HCT116 (cell line): ENCODE data around the gene FAM43B. TPM values are rescaled to one million over a fixed set of nuclear protein-coding genes. Genes with fewer than 3 reads are reported as not detected.
A peak's percentile ranks its signal among the peaks of the same experiment; 100 is the strongest.

Experiments used
- ATAC-seq: fragments of 200-7000 bp; cut with Tn5 transposase; 2 replicates; pipeline ENCODE4 v1.9.1; 2020; ENCODE audit warnings: mild to moderate bottlenecking, moderate library complexity
- BruUV-seq: library from RNA; stranded (reverse); fragments of 400-500 nt; replicated peaks from 2 replicates; lab custom pipeline; 2021; lab: Mats Ljungman, UMichigan
- CTCF ChIA-PET: fragments of 300-600 bp; sonication (Branson Sonifier 250); formaldehyde crosslinking; loops from one replicate; lab custom pipeline; 2021; ENCODE audit warnings: antibody characterized with exemption; lab: Charles Lee
- POLR2A ChIA-PET: fragments of 300-600, 350-600 bp; sonication (Branson Sonifier 250); formaldehyde crosslinking; loops from one replicate; lab custom pipeline; 2021; ENCODE audit warnings: antibody characterized with exemption; lab: Charles Lee
- RAD21 ChIA-PET, 2 experiments: fragments of 300-600 bp; sonication (Branson Sonifier 250); formaldehyde crosslinking; loops; one replicate each; lab custom pipeline; 2023; ENCODE audit warnings: low total read pairs in 2 of 2; ENCODE audit not compliant: uncharacterized antibody in 2 of 2, unreplicated experiment in 2 of 2, low non-redundant PET in 1 of 2; lab: Charles Lee
- DNase-seq: peaks from one replicate; pipeline ENCODE4 v3.0.0-alpha.2; 2010; ENCODE audit warnings: low read depth, low spot score
- H2AFZ ChIP-seq: fragments of 200-600 bp; shearing (Covaris generic), sonication (generic); 2 replicates; pipeline ENCODE4 v1.6.1; 2017; ENCODE audit warnings: low read depth, mixed run types, mixed read lengths, antibody characterized with exemption, low read length; ENCODE audit not compliant: poor library complexity, severe bottlenecking
- H3K27ac ChIP-seq: 2 replicates; pipeline ENCODE4 v1.5.1; 2012; ENCODE audit warnings: low read depth, low read length
- H3K27me3 ChIP-seq: fragments of 200-600 bp; sonication (generic); 2 replicates; pipeline ENCODE4 v1.6.1; 2016; ENCODE audit warnings: mixed run types, low read length, mixed read lengths; ENCODE audit not compliant: insufficient read depth
- H3K36me3 ChIP-seq, 2 experiments: fragments of 200-500 bp in 1 of 2; fragments of 200-600 bp in 1 of 2; sonication (Bioruptor generic) in 1 of 2; sonication (generic) in 1 of 2; 2 replicates each; pipeline versions ENCODE4 v1.5.1 to v1.6.1; 2014 to 2016; ENCODE audit warnings: low read length in 2 of 2, inconsistent platforms in 1 of 2, mixed read lengths in 1 of 2, mixed run types in 1 of 2; ENCODE audit not compliant: insufficient read depth in 2 of 2, control insufficient read depth in 1 of 2
- H3K4me1 ChIP-seq, 2 experiments: fragments of 200-600 bp in 1 of 2; sonication (generic) in 1 of 2; 2 replicates each; pipeline versions ENCODE4 v1.5.1 to v1.6.1; 2012 to 2017; ENCODE audit warnings: low read length in 2 of 2, inconsistent platforms in 1 of 2, mild to moderate bottlenecking in 1 of 2, mixed read lengths in 1 of 2, mixed run types in 1 of 2, moderate library complexity in 1 of 2; ENCODE audit not compliant: insufficient read depth in 2 of 2, control insufficient read depth in 1 of 2
- H3K4me2 ChIP-seq: fragments of 200-600 bp; sonication (generic); 2 replicates; pipeline ENCODE4 v1.6.1; 2017; ENCODE audit warnings: mixed run types, low read length, mixed read lengths
- H3K4me3 ChIP-seq, 2 experiments: fragments of 200-600 bp in 1 of 2; sonication (generic) in 1 of 2; replicated peaks in 1 of 2; 2 replicates each; pipeline ENCODE4 v1.5.1; 2011 to 2016; ENCODE audit warnings: low read length in 2 of 2, control low read depth in 1 of 2, low read depth in 1 of 2, mild to moderate bottlenecking in 1 of 2, mixed read lengths in 1 of 2, mixed run types in 1 of 2
- H3K79me2 ChIP-seq: fragments of 200-600 bp; sonication (generic); 2 replicates; pipeline ENCODE4 v1.6.1; 2017; ENCODE audit warnings: mild to moderate bottlenecking, mixed run types, low read length, moderate library complexity, mixed read lengths; ENCODE audit not compliant: insufficient read depth
- H3K9ac ChIP-seq: fragments of 200-600 bp; sonication (generic); 2 replicates; pipeline ENCODE4 v1.6.1; 2016; ENCODE audit warnings: low read length, mixed read lengths
- H3K9me2 ChIP-seq: fragments of 200-600 bp; sonication (generic), shearing (Covaris generic); 2 replicates; pipeline ENCODE4 v1.6.1; 2017; ENCODE audit warnings: mixed run types, mild to moderate bottlenecking, moderate library complexity; ENCODE audit not compliant: insufficient read depth
- H3K9me3 ChIP-seq, 2 experiments: fragments of 200-500 bp in 1 of 2; fragments of 200-600 bp in 1 of 2; sonication (Bioruptor generic) in 1 of 2; sonication (generic) in 1 of 2; 2 replicates each; pipeline ENCODE4 v1.6.1; 2014 to 2017; ENCODE audit warnings: low read length in 2 of 2, mixed read lengths in 2 of 2, inconsistent platforms in 1 of 2, low read depth in 1 of 2, mild to moderate bottlenecking in 1 of 2, mixed run types in 1 of 2, moderate library complexity in 1 of 2; ENCODE audit not compliant: control insufficient read depth in 1 of 2, insufficient read depth in 1 of 2
- H4K20me1 ChIP-seq: fragments of 200-600 bp; sonication (generic), shearing (Covaris generic); 2 replicates; pipeline ENCODE4 v1.6.1; 2017; ENCODE audit warnings: mixed run types, mild to moderate bottlenecking, moderate library complexity; ENCODE audit not compliant: insufficient read depth
- EGR1 ChIP-seq: IDR thresholded peaks from 2 replicates; pipeline ENCODE4 v1.6.1; 2012; ENCODE audit warnings: low read depth
- ELF1 ChIP-seq: IDR thresholded peaks from 2 replicates; pipeline ENCODE4 v1.6.1; 2012; ENCODE audit warnings: low read depth, borderline replicate concordance
- EZH2phosphoT487 ChIP-seq: fragments of 200-600 bp; IDR thresholded peaks from 2 replicates; pipeline ENCODE4 v1.6.1; 2018; ENCODE audit warnings: antibody characterized with exemption, borderline replicate concordance
- POLR2AphosphoS5 ChIP-seq: IDR thresholded peaks from 2 replicates; pipeline ENCODE4 v1.6.1; 2011; ENCODE audit warnings: mild to moderate bottlenecking, low read depth, low read length, moderate library complexity
- REST ChIP-seq: IDR thresholded peaks from 2 replicates; pipeline ENCODE4 v1.6.1; 2012; ENCODE audit warnings: low read depth
- SP1 ChIP-seq: IDR thresholded peaks from 2 replicates; pipeline ENCODE4 v1.6.1; 2012; ENCODE audit warnings: low read depth
- SRF ChIP-seq: IDR thresholded peaks from 2 replicates; pipeline ENCODE4 v1.6.1; 2012; ENCODE audit warnings: low read depth
- TCF7L2 ChIP-seq: IDR thresholded peaks from 2 replicates; pipeline ENCODE4 v1.7.0; 2011; ENCODE audit warnings: borderline replicate concordance, inconsistent platforms; ENCODE audit not compliant: insufficient read depth, insufficient read length; ENCODE audit errors: extremely low read depth
- intact Hi-C: fragments of 100-400 bp; cut with micrococcal nuclease; formaldehyde crosslinking; loops from 2 replicates; pipeline ENCODE4 v1.10.0; 2022
- total RNA-seq: library from RNA; stranded (reverse); gene quantifications from one replicate; pipeline ENCODE4 v1.2.1, GENCODE V29; 2021; ENCODE audit not compliant: unreplicated experiment
- TF ChIP-seq, protein P1 (sequence below): IDR thresholded peaks from 2 replicates; pipeline ENCODE4 v1.6.1; 2011; ENCODE audit warnings: mild to moderate bottlenecking, low read length, moderate library complexity; ENCODE audit not compliant: insufficient replicate concordance; ENCODE audit errors: extremely low read depth

FAM43B gene
- total RNA-seq, 1 experiment from 2014 or later: not detected

- Histone ChIP-seq H3K4me3 (peak overlapping the region; percentile 97 to 100), H3K9ac (peak overlapping the region; percentile 92), H2AFZ (no peak overlapping the region), H3K27me3 (no peaks in the 10 kb centered on the region), H3K9me3 (no peaks in the 10 kb centered on the region), H3K9me2 (no peaks in the 10 kb centered on the region), H4K20me1 (no peaks in the 10 kb centered on the region)
- intact Hi-C loops: no loop called here
- ChIA-PET POLR2A (no interaction called here), RAD21 (no interaction called here), CTCF (no interaction called here)
- DNase-seq (no peak), ATAC-seq (peak; percentile 28)
- no peak for TF ChIP-seq EZH2phosphoT487
- TF ChIP-seq SP1: no peak
- no peak for TF ChIP-seq TCF7L2
- TF ChIP-seq EGR1: no peak
- TF ChIP-seq POLR2AphosphoS5: no peak
- TF ChIP-seq, protein P1, sequence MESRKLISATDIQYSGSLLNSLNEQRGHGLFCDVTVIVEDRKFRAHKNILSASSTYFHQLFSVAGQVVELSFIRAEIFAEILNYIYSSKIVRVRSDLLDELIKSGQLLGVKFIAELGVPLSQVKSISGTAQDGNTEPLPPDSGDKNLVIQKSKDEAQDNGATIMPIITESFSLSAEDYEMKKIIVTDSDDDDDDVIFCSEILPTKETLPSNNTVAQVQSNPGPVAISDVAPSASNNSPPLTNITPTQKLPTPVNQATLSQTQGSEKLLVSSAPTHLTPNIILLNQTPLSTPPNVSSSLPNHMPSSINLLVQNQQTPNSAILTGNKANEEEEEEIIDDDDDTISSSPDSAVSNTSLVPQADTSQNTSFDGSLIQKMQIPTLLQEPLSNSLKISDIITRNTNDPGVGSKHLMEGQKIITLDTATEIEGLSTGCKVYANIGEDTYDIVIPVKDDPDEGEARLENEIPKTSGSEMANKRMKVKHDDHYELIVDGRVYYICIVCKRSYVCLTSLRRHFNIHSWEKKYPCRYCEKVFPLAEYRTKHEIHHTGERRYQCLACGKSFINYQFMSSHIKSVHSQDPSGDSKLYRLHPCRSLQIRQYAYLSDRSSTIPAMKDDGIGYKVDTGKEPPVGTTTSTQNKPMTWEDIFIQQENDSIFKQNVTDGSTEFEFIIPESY: no peak
- TF ChIP-seq SRF: no peak
- TF ChIP-seq ELF1: no peak
- TF ChIP-seq REST: no peak
- TF ChIP-seq, all 23 proteins: peak for 0
- peak overlapping the region; percentile 96 for H3K4me2 ChIP-seq
- peaks cover 5 to 23% of the 10 kb centered on the region in 2 experiments; a peak in 3 of 4 replicates for H3K36me3 ChIP-seq
- no TSS peak for BruUV-seq
- H3K79me2 ChIP-seq: peaks cover 54% of the 10 kb centered on the region
- peaks cover 13 to 20% of the 10 kb centered on the region in 2 experiments for H3K4me1 ChIP-seq
- H3K27ac ChIP-seq: peak overlapping the region; percentile 76
These were observed 45.2 kb upstream of the FAM43B start for GRCh38 chr1:20507248-20507563.
